GM21381 (cell line): ENCODE measurements around the gene MLLT3.
A peak's percentile ranks its signal among the peaks of the same experiment; 100 is the strongest.

Experiments
- ATAC-seq: cut with Tn5 transposase; IDR thresholded peaks from one replicate; pipeline ENCODE4 v1.9.1; 2021; ENCODE audit warnings: mild to moderate bottlenecking, moderate library complexity; ENCODE audit not compliant: unreplicated experiment

Gene MLLT3

DNA sequence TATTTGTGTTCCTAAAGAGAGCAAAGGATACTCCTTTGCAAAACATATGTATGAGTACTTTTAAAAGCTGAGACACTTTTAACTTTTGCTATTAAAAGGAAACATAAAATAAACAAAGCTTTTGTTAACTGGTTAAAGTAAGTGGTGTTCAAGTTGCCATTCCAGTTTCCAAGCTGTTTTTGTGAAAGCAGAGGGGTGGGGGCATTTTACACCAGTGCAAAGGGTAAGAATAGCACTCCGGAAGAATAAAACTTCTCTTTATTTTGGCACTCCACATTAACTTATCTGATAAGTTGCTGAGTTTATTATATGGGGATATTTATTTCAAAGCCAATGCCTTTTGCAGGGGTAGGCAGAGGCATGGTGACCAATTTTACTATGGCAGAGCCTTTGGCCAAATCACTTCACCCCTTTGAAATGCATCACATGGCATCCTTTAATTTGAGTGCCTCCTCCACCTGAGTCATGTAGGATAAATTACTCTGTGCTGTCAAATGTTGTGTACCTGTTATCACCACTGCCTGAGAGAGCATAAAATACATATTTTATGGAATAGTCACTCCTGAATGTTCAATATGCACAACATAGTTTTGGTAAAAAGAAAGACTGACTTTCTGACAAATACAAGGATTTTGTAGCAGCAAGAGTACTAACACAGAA, 62.9 kb downstream of the MLLT3 start:
- ATAC-seq: no peak

DNA sequence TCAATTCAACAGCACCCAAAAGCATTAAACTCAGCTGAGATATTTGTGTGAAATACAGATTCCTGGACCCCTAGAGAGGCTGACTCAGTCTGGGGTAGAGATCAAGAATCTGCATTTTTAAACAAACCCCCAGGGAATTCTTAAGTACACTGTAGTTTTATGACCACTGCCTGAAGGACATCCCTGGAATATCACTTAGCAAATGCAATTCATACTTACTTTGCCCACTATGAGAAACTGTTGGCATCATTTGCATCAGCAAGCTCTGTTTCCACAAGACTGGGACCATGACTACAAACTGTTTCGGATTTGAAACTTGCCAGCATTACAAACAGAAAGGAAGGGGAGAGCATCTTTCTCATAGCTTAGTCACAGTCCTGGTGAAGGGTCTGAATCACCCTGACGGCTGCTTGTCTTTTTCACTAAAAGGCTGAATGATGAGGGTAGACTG, 63.7 kb downstream of the MLLT3 start:
- no peak for ATAC-seq

DNA sequence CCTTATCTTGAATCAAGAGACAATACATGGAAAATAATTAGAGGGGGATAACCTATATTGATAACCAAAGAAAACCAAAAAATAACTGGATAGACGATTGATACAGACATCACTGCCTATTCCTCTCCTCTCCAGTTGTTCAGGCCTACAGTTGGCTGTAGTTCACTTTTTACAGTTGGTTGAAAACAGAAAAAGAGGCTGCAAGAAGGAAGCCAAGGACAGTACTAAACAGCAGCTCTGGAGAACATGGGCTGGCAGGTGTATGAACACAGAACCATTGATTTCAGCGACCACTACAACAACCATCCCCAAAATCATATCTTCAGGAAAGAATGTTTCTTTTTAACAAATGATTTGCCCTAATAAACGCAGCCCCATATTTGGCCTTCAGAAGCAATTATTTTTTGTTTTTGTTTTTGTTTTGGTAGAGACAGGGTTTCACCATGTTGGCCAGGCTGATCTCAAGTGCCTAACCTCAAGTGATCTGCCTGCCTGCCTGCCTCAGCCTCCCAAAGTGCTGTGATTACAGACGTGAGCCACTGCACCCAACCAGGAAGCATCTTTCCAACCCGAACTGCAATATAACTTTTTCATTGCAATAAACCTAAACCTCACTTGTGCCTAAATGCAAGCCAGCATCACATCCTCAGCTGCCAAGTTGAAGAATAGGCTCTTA, 64.3 kb downstream of the MLLT3 start:
- no peak for ATAC-seq

DNA sequence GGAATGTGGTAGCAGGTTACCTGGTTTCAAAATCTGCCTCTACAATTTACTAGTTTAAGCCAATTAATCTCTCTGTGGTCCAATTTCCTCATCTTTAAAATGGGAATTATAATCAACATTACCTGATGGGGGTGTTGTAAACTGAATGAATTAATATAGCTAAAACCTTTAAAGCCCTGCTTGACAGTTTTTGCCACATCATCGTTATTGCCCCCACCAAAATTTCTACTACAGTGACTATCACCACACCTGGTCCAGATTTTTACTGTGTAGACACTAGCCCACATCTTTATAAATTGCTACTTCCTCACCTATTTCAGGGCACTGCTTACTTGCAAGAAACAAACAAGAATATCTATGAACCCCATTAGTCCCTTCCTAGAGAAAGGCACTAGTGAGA, 65.0 kb downstream of the MLLT3 start:
- no peak for ATAC-seq

DNA sequence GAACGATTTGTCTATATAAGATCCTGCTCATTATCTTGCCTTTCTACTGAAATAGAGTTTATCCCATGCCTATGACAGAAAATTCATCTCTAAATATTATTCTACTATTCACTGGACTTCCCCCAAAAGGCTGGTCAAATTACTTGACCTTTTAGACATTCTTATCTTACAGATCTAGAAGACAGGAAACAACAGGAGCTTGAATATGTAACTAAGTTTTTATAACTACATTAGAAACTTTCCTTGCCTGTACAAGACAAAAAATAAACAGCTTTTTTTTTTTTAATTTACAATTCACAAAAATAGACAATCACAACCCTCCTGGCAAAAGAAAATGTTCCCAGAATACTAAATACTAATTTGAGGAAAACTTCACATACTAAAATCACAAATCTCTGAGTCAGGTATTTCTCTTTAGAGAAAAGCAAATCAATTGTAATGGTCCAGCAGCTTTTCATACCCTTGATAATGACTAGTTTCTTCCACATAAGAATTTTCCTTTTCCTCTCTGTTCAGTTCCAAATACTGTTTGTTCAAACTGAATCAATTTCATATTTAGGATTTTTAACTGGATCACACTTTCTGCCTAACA, 68.6 kb downstream of the MLLT3 start:
- peak; percentile 24 for ATAC-seq

DNA sequence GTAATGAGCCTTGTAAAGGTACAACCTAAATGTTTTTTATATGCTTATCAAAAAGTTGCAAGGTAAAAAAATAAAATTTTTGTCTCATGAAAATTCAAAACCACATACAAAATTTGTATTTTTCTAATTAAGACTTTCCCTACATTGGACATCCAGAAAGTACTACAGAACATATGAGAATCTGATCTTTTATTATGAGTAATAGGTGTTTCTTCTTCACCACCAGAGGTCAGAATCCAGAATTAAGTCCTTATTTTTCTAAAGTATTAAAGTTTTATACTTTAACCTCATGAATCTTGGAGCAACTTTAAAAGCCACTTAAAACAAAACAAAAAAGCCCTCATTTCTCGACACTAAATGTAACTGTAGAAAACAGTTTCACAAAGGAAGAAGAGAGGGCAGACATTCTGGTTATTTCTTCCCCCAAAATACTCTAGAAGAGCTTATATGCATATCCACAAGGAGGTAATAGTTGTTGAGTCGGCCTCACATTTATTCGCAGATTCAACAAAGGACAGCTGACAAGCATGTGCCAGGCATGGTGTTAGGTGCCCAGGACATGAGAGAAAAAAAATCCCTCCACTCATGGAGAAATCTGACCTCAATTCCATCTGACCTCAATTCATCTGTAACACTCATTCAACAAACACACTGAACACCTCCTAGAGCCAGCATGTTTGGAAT, 69.3 kb downstream of the MLLT3 start:
- peak; percentile 57 for ATAC-seq

DNA sequence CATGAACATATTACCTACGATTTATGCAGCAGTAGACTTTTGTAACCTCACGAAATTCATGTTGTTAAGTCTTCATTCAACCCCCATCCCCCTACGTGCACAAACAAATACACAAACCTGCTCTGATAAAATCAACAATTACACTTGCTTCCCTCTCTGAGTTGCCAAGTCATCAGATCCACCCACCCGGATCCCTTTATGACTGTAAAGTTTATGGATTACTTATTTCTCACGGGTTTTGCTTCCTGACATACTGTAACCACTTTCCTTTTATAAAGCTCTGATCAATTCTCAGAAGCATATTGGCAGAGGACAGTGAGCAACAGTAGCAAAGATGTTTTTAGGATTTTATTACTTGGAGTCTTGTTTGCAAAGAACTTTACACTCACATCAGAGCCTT, 70.5 kb downstream of the MLLT3 start:
- ATAC-seq: peak; percentile 60

DNA sequence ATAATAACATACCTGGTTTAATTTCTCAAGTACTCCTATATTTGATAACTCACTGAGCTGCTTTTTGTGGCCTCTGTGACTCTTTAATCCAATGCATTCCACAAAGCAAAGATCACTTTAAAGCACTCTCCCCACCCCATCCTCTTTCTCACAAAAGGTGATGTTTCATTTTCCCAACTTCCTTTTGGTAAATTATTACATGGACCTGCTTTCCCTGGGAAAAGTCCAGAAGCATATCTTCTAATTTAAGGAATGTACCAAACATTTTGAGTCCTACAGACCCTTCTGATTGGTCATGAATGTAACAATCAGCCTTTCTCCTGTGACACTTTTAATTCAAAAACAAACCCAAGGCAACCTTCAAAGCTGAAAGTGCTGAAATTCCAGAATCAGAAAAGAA, 71.1 kb downstream of the MLLT3 start:
- no peak for ATAC-seq

DNA sequence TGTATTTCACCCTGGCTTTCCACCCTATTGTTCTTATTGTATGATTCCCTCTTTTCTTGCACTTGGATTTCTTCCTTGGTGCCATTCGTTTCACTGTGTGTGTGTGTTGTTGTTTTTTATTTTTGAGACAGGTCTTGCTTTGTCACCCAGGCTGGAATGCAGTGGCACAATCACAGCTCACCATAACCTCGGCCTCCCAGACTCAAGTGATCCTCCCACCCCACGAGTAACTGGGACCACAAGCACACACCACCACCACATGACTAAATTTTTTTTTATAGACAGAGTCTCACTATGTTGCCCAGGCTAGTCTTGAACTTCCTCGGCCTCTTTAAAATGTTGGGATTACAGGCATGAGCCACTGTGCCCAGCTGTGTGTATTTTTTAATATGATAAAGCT, 72.0 kb downstream of the MLLT3 start:
- ATAC-seq: no peak

DNA sequence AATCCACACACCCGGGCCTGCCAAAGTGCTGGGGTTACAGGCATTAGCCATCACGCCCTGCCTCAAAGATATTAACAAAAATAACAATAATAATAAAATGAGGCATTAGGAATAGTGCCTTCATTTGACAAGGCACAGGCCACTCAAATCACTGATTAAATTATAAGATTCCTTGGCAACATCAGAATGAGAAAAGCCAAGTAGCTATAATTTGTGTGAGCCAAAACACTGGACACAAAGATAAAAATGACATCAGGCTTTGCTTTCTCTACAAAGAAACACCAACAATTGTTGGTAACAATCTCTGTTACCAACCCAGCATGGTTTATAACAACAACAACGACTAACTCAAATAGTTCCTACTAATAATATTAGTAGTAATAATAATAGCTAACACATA, 73.2 kb downstream of the MLLT3 start:
- ATAC-seq: no peak

DNA sequence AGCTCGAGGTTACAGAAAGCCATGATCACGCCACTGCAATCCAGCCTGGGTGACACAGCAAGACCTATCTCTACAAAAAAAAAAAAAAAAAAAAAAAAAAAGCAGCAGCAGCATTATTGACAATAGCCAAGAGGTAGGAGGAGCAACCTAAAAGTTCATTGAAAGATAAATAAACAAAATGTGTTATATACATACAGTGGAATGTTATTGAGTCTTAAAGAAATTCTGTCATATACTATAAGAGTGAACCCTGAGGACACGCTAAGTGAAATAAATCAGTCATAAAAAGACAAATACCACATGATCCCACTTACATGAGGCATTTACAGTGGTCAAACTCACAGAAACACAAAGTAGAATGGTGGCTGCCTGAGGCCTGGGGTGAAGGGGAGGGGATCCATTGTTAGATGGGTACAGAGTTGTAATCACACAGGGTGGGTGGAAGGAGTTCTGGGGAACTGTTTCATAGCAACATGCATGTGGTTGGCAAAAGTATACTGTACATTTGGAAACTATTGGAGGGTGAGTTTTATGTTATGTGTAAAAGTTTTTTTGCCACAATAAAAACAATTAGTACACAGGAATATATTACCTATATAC, 77.2 kb downstream of the MLLT3 start:
- no peak for ATAC-seq

DNA sequence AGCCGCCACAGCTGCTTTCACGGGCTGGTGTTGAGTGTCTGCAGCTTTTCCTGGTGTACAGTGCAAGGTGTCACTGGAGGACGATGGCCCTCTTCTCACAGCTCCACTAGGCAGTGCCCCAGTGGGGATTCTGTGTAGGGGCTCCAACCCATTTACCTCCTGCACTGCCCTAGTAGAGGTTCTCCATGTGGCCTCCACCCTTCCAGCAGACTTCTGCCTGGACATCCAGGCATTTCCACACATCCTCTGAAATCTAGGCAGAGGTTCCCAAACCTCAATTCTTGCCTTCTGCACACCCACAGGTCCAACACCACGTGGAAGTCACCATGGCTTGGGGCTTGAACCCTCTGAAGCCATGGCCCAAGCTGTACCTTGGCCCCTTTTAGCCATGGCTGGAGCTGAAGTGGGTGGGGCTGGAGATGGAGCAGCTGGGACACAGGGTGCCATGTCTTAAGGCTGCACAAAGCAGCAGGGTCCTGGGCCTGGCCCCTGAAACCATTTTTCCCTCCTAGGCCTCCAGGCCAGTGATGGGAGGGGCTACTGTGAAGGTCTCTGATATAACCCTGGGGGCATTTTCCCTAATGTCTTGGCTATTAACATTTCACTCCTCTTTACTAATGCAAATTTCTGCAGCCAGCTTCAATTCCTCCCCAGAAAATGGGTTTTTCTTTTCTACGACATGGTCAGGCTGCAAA, 82.0 kb downstream of the MLLT3 start:
- ATAC-seq: no peak

DNA sequence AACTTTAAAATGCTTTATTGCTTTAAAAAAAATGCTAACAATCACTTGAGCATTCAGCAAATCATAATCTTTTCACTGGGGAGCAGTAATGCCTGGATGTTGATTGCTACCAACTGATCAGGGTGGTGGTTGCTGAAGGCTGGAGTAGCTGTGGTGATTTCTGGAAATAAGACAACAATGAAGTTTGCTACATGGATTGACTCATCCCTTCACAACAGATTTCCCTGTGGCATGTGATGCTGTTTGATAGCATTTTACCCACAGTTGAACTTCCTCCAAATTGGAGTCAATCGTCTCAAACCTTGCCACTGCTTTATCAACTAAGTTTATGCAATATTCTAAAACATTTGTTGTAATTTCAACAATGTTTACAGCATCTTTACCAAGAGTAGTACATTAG, 83.3 kb downstream of the MLLT3 start:
- no peak for ATAC-seq

DNA sequence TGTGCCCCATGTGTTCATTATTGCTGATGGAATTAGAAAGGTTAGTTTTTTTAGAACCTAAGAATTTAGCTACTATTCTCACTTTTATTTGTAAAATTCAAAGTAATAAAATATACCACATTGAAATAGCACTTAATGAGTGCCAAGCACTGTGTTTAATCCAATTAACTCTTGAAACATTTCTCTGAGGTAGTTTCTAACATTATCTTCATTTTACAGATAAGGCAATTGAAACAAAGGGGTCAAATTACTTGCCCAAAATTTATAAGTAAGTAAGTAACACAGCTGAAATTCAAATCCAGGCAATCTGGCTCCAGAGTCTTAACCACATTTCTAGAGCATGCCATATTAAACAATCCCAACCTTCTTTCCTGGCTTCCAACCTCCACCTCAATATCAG, 84.2 kb downstream of the MLLT3 start:
- ATAC-seq: no peak

DNA sequence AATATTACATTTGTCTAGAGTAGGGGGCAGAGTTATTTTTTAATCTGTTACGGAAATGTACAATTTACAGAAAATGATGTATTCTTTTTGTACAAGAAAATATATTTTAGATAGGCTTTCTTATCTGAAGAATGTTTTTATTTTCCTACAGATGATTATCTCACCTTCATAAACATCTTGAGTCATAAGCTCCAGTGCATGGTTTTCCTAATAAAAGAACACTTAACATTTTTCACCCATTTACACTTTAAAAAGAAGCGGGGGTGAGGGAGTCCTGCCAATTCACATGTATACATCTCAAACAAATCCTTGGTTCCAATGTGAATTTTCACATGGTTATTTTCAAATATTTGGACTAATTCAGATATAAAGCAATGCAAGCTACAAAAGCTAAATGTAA, 85.0 kb downstream of the MLLT3 start:
- ATAC-seq: no peak

DNA sequence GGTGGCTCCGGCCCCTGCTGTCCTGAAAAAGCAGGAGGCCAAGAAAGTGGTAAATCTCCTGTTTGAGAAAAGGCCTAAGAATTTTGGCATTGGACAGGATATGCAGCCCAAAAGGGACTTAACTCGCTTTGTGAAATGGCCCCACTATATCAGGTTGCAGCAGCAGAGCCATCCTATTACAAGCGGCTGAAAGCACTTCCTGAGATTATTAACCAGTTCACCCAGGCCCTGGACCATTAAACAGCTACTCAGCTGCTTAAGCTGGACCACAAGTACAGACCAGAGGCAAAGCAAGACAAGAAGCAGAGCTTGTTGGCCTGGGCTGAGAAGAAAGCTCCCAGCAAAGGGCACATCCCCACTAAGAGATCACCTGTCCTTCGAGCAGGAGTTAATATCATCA, 89.7 kb downstream of the MLLT3 start:
- ATAC-seq: no peak

DNA sequence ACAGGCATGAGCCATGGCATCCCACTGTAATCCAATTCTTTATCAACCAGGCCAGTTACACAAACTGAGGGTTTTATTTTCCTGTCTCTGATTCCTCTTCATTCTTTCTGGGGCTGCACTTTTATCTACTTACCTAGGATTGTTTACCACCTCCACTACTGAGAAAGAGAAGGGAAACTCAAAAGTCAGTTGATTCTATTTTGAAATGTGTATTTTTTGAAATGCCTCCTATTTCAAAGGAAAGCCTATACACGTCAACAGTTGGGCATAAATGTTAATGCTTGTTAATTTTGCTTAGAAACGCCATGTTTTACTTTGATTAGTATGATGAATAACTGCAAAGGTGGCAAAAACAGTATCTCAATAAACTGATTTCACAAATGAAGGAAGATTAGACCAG, 92.5 kb downstream of the MLLT3 start:
- ATAC-seq: no peak

DNA sequence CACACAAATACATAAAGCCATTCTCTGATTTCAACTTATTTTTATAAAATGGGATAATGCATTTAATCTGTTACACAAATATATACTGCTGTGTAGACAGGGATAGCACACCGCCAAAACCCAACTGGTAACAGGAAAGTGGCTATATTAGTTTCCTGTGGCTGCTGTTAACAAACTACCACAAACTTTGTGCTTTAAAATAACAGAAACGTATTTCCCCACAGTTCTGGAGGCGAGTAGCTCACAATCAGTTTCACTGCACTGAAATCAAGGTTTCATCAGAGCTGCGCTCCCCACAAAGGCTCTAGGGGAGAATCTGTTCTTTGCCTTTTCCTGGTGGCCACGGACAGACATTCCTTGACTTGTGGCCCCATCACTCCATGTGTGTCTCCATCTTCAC, 94.0 kb downstream of the MLLT3 start:
- ATAC-seq: no peak

DNA sequence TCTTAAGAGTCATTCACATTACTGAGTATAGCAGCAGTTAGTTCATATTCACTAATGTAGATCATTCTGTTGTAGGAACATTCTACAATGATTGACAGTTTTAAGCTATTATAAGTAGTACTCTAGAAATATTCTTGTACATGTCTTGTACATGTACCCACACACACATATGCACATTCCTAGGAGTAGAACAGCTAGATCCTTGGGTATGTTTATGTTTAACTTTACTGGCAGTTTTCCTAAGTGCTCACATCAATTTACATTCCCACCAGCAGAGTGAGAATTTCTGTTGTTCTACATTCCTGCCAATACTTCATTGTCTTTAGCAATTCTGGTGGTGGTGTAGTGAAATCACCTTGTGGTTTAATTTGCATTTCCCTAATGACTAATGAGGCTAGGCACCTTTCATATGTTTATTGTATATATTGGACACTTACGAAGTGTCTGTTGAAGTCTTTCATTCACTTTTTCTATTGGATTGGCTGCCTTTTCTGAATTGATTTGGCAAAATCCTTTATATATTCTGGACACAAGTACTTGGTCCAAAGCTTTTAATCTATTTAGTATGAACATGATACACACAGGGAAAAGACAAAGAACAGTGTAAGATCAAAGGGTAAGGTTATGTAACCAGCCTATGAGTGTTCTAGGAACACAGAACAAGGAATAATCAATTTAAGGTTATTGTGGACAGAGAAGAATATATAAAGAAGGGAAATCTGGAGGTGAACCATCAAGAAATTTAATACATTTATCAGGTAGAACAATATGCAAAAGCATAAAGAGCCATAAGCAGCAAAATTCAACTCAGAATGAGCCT, 95.6 kb downstream of the MLLT3 start:
- peak; percentile 68 for ATAC-seq

DNA sequence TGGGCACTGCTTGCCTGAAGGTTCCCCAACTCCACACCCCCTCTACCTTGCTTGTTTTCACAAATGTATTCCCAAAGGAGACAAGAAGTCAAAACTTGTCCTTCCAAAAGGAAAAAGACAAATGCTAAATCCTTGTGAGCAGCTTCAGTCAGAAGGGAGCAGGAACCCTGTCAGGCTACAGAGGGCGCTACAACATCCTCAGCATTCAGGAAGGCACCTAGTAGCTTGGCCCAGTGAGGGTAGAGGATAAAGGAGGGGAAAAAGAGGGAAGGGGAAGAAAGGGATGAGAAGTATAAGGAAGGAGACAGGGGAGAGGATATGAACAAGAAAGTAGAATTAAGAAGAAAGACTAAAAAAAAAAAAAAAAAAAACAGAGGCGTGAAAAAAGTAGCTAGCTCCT, 97.5 kb downstream of the MLLT3 start:
- ATAC-seq: no peak
